IPS DF 4.7 (cell line): ENCODE results near the gene SGMS1.
A peak's percentile ranks its signal among the peaks of the same experiment; 100 is the strongest.

Experiments used
- DNase-seq: peaks from one replicate; pipeline ENCODE4 v3.0.0-alpha.2; 2013; ENCODE audit warnings: low spot score; ENCODE audit errors: extremely low read depth

SGMS1 gene

GRCh38 chr10:50314169-50315071 lies 309.3 kb downstream of the SGMS1 start:
- DNase-seq: no peak

DNA sequence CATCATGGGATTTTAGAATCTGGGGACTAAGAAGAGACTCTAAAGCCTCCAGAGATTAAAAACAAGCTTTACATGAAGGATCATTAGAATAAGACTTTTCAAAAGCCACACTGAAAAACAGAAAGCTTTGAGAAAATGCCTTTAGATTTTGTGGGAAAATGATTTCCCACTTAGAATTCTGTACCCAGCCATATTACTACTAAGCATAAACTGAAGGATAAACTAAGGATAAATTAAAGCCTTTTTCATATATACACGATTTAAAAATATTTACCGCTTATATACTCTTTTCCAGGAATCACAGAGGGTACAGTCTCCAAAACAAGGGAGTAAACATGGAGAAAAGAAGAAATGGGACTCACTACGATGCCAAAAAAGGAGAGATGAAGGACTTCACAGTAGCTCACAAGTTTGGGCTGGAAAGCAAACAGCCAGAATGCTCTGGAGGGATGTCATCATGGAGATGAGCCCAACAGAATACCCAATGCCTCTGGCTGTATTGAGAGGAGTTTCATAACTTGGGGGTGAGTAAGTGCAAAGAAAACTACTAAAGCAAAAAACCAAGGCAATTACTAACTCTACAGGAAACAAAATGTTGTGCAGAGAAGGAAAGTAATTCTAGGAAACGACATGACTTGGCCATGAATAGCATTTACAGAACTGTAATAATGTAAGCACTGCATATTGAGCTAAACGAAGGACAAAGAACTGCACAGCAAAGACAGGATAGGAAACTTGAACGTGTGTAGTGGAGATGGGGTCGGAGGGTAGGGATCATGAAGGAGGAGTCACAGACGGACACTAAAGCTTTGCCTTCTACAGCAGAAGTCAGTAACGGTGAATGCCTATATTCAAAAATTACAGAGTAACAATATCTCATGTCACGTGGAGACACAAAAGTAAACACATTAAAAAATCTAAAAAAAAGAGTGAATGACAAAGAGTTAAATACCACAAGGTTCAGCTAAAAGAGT lies 311.0 kb downstream of the SGMS1 start:
- DNase-seq: no peak

DNA sequence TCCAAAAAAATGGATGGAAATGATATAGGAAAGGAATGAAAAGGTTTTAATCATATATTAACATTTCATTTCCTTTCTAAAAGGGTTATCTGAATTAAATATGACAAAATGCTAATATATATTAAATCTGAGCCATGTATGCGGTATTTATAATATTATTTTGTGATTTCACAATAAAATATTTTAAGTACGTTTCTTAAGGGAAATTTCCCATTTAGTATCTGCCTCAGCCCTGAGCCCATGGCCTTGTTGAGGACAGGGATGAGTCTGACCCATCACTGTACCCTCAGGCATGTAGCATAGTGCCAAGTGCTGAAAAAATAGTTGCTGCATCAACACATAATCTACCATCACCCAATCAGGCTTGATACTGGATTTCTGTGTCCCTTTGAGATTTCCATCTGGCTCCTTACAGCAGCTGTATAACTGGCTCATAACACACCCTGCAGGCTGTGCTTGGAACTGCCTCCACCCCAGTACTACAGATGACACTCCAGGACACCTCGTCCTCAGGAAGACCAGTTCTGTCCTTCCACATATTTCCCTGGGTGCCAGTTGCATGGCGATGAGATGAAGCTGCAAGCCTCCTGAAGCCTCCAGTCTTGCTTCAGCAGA lies 313.1 kb downstream of the SGMS1 start:
- DNase-seq: peak; percentile 56

GRCh38 chr10:50309342-50309741 lies 314.4 kb downstream of the SGMS1 start:
- DNase-seq: no peak

- no peak for DNase-seq
Observed at GRCh38 chr10:50304660-50305059, 319.1 kb downstream of the SGMS1 start.

DNA sequence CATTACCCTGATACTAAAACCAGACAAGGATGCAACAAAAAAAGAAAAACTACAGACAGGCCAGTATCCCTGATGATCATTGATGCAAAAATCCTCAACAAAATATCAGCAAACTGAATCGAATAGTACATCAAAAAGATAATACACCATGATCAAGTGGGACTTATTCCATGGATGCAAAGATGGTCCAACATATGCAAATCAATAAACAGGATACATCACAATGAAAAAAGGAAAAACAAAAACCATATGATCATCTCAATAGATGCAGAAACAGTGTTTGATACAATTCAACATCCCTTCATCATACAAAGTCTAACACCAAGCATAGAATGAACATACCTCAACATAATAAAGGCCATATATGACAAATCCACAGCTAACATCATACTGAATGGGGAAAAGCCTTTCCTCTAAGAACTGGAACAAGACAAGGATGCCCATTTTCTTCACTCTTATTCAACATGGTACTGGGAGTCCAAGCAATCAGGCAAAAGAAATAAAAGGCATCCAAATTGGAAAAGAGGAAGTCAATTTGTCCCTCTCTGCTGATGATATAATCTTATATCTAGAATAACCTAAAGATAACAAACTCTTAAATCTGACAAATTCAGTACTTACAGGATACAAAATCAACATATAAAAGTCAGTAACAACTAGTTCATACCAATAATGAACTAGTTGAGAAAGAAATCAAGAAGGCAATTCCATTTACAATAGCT lies 323.6 kb downstream of the SGMS1 start:
- no peak for DNase-seq

- no peak for DNase-seq
Observed at GRCh38 chr10:50295367-50295766, 328.4 kb downstream of the SGMS1 start.

DNA sequence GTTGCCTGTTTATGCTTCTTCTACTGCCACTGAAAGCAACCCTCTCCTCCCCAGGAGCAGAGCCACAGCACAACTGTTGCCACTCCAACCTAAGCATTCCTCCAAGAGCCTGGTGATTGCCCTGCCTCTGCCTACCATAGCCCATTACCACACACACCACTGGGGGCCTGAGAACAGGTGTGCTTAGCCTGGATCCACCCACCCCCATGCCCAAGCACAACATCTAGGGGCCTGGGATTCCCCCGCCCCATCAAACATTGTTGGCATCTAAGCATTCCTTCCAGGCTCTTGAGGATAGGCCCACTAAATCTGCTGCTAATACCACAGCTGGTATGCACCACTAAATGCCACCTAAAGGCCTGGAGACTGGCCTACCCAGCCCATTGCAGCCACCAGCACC lies 329.2 kb downstream of the SGMS1 start:
- no peak for DNase-seq

- no peak for DNase-seq
Observed at GRCh38 chr10:50293513-50294313, 330.0 kb downstream of the SGMS1 start.

DNA sequence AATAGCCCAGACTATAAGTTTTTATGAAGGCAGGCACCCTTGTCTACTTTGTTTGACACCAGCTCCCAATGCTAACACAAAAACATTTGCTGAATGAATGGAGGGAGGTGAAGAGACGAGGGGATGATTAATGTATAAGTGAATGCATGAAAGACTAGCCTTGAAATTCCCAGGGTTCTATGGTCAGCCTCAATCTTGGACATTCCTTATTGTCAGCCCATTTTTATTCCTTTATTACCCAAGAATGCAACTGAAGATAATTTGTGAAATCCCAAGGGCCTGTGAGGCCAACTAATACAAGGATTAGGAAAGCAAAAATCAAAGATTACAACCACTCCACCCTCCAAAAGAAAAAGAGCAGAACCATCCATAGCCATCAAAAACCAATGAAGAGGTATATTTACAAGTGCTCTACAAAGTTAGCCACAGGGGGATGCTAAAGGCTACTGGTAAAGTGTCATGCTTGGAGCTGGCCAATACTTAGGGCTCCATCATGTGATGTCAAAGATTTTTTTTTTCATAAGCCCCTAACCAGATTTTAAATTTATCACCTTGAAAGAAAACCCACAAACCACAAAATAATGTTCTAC lies 332.4 kb downstream of the SGMS1 start:
- DNase-seq: no peak

DNA sequence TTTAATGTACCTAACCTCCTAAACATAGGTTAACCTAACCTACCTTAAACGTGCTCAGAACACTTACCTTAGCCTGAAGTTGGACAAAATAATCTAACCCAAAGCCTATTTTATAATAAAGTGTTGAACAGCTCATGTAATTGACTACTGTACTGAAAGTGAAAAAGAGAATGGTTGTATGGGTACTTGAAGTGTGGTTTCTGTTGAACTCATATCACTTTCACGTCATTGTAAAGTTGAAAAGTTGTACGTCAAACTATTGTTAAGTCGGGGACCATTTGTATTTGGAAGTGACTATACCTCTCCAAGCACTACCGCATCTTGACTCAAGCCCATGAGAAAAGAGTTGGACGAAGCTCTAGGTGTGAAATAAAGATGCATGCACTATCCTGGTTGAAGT lies 334.6 kb downstream of the SGMS1 start:
- no peak for DNase-seq

DNA sequence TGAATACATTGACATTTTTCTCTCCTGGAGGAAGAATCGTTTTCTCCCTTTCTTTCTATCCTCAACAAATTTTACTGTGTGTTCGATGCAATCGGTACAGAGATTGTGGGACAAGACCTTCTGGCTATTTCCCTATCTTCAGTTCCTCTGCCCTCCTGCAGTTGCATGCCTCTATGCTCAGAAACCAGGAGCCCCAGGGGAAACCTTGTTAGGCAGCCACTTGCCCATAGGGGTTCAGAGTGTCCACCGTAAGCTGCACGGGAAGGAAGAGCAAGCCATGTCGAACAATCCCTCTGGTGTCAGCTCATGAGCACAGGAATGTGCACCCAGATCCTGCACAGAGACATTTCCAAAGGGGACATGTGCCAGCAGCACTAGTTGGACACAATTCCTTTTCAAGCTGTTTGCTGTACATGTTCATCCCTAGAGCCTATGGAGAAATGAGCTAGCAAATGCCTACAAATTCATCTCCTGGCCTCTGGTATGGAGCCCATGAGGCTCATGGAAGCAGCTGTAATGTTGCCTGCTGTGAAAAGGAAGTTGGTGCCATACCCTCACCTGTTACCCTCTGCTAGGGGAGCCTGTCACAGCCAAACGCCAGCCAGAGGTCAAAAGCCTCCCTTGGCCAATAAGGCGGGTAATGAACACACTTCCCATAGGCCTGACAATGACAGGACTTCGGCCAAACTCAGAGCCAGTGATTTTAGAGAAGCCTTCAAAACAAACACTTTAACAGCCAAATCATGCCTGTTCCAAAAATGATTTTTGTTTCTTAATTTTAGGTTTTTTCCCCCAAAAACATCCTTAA lies 336.6 kb downstream of the SGMS1 start:
- DNase-seq: no peak

GRCh38 chr10:50286517-50286916 lies 337.2 kb downstream of the SGMS1 start:
- DNase-seq: no peak

DNA sequence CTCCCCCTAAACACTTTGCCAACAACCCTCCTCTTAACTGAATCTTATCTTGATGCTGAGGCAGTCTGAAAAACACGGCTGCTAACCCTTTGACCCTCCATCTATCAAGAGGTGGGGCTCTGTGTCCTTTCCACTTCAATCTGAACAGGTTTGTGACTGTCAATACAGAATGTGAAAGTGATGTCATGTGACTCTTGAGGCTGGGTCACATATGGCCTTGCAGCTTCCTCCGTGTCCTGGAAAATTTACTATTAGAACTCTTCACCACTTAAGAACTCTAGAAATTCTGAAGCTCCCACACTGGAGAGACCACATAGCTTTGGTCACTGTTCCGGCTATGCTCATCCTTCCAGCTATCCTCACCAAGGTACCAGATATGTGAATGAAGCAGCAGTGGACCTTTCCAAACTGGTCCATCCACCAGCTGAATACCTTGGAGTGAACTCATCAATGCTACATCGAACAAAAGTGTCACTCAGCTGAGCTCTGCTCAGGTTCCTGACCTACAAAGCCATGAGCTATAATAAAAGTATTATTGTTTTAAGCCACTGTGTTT lies 341.7 kb downstream of the SGMS1 start:
- DNase-seq: no peak

- DNase-seq: no peak
Observed at GRCh38 chr10:50281210-50281966, 342.4 kb downstream of the SGMS1 start.

- DNase-seq: no peak
Observed at GRCh38 chr10:50280049-50280841, 343.5 kb downstream of the SGMS1 start.

DNA sequence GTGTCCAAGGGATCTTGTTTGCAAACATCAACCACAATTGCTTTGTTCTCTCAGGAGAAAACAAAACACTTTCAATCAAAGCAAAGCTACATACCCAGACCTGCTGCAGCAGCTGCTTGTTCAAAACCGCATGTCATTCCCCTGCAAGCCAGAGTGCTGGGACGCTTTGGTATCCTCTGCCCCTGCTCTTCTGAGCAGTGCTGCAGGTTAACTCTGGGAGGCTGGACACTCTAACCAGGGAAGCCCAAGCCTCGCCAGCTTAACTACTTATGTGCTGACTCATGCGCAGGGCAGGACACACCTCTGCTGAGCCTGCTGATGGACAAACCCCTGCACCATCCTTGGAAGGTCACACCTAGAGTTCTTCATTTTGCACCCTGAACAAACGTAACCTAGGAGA lies 344.3 kb downstream of the SGMS1 start:
- DNase-seq: peak; percentile 11
